NCI-H2107 treated with DMSO at 0.1 percent for 48 hours (cell line): ENCODE results near the gene GINS2.

Experiments
- DNase-seq: peaks from one replicate; lab custom pipeline; 2025; ENCODE audit not compliant: unreplicated experiment; lab: John Stamatoyannopoulos, UW

Gene GINS2

DNA sequence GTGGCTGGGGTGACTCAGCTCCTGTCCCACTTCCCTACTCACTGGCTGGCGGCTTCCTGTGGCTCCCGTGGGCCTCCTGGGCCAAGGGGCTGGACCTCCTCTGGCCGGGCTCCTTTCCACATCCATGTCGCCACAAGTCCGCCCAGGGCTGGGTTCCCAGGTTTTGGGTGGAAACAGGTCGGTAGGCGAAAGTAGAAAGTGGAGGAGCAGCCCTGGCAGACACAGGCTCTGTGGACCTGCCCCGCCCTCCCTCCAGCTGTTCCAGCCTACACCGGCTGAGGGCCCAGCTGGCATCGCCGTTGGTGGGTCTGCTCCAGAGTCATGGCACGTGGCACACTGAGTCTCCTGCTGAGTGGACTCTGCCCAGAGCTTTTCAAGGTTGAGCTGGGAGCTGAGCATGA lies 47.0 kb downstream of the GINS2 start:
- DNase-seq, result no peak

DNA sequence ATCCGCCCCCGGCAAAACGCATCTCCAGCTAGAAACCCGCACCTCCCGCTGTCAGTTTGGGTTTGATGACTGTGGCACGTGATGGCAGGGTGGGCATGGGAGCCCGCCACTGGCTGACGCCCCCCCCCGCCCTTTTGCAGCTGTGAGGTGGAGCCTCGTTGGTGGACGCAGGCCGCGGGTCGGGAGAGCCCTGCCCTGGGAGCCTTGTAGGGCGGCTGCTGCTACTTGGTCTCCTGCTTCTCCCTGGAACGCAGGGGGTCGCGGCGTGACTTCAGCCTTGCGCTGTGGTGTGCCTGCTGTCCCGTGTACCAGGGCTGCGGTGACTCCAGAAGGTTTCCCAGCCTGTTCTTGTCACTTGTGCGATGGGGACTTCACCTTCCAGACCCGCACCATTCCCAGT lies 47.4 kb downstream of the GINS2 start:
- no peak for DNase-seq

DNA sequence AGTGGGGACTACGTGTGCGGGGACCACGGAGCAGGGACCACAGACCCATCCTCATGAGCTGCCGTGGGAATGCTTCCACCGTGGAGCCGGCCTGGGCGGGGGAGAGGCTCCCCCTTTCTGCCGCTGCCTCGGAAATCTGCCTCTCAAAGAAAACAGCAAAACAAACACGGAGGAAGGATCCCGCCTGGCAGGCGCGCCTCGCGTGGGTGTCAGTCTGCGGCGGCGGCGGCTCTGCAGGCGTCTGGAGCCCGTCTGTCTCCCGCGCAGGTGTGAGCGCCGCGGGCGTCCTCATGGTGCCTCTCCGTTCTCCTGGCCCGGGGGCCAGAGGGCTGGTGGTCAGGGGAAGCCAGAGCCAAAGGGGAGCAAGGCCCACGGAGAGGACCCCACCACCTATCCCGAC lies 48.2 kb downstream of the GINS2 start:
- no peak for DNase-seq

DNA sequence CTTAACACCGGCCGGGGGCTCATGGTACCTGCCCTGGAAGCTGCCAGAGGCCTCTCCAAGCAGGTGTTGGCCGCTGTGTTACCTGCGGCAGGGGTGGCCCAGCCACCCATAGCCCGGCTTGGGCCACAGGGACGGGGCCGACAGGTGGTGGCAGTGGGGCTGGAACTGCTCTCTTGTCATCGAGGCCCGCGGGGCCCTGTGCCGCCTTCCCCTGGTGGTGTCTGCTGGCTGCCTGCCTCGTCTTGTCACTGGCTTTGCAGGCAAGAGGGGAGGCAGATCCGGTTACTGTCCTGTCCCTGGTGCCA lies 48.5 kb downstream of the GINS2 start:
- peak; percentile 49 for DNase-seq

DNA sequence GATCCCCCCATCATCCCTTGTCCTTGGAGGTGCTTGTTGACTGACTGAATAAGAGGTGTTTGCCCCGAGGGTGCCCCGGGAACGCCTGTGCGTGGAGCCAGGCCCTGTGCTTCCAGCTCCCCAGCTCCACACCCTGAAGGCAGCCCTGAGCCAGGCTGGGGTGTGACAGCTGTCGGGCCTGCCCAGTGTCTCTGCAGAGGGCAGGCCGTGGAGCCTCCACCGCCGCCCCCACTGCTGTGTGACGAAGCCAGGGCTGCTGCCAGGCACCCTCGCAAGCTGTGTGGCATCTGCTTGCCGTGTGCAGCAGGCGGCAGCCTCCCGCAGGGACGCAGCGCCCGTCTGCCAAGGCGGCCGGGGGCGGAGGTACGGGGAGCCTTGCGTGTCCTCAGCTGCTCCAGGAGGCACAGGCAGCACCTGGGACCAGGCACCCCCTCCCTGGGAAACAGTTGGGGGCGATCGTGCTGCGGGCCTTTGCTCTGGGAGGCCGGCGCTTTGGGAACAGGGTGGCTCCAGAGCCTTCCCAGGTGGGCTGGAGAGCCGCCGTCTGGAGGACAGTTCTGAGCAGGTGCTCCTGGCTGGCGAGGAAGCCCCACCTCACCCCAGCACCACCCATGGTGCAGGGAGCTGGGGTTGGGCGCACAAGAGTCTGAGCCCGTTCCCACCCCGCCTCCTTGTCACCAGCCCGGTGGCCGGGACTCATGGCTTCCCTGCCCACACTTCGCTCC lies 49.1 kb downstream of the GINS2 start:
- DNase-seq, result peak; percentile 85

DNA sequence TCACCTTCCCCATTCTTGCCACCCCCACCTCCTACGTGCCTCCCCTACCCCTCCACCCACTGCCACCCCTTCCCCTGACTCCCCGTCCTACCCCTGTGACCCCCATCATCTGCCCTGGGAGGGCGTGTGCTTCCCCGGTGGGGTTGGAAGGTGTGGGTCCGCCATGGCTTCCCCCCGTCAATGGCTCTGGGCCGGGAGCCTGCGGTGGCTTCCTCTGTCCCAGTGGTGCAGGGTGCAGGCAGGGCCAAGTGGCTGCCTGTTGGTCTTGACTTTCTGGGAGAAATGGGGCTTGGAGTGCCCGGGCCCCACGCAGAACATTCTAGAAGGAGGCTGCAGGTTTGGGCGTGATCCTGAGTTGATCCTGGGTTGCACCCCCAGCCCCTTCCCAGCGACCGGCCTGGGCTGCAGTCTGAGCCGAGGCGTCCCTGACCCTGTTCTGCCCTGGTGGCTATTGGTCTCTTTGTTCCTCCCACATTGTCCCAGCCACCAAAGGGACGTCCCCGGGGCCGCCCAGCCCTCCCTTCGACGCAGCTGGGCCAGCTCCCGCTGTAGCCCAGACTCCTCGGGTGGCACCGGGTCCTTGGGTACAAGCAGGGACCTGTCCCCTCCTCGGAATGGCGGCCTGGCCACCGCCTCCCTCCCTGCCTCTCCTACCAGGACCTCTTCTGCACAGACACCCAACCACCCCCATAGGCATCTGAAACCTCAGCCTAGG lies 49.9 kb downstream of the GINS2 start:
- no peak for DNase-seq

DNA sequence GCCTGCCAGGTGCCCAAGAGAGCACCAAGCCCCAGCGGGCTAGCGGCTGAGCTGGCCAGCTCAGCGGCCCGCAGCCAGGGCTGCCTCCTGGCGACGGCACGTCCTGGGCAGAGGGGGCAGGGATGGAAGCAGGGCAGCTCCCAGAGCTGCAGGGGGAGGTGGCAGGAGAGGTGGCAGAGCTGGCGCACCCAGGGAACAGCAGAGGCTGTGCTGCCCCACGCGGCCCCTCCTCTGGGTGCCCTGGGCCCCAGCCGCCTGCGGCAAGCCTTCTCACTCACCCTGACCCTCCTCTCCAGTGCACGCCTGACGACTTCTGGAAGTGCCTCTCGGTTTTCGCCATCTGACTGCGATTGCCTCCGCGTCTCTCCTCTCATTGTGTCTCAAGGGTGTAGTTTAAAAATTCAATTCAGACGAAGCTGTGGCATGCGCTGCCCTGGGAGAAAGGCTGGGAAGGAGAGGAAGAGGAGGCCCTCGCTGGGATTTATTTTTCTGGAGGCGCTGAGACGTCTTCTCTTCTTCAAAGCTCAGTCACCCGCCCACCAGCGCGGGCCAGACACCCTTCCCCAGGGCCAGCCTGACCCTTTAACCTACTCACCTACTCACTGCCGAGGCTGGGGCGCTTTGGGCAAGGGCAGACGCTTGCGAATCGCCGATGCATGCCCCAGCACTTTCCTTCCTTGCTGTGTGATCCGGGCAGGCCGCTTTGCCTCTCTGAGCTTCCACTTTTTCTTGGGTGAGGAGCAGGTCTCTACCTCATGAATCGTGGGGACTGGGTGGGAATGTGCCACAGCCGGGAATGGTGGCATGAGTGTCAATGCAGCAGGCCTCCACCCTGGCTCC lies 50.7 kb downstream of the GINS2 start:
- DNase-seq, result peak; percentile 44

DNA sequence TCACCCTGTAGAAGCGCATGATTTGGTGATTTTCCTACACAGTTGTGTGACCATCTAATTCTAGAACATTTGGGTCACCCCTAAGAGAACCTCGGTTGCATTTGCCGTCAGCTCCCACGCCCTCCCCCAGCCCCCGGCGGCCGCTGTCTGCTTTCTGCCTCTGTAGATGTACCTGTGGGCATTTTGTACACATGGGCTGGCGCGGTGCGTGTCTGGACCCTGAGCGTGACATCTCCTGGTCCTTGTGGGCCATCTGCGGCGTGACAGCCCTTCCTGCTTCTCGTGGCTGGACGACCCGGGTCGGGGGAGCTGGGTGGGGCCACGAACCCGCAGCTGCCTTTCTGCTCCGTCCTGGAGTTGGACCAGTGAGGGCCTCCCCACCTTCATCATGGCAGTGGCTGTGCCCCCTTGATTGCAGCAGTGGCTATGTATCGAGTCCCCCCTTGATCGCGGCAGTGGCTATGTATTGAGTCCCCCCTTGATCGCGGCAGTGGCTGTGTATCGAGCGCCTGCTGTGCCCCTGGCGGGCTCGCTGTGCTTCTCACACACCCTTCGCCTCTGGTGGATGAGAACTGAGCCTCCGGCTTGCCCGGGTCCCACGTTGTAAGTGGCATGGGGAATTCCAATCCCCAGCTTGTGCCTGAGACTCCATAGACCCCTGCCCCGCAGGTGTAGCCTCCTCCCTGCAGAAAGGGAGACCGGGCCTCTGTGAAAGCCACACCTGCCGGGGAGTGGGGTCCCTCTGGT lies 51.5 kb downstream of the GINS2 start:
- DNase-seq, result no peak

DNA sequence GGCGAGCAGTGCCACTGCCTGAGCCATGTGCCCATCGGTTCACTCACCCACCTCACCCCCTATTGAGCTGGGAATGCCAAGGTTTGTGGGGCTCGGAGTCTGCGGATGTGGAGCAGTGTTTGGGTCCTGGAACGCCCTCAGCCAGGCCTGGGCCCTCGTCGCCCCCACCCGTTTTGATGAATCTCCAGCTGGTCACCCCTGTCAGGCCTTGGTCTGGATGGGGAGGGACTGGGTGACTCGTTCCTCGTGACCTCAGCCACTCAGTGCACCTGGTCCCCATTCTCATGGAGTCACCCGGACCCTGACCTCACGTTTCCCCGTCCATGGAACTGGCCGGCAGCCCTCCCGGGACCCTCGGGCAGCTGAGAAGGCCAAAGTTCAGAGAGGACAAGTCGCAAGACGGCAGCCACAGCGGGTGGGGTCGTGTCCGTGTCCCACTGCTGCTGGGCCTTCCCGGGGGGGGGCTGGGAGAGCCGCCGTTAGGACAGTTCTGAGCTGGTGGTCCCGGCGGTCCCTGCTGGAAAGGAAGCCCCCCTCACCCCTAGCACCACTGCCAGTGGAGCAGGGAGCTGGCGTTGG lies 52.4 kb downstream of the GINS2 start:
- no peak for DNase-seq

DNA sequence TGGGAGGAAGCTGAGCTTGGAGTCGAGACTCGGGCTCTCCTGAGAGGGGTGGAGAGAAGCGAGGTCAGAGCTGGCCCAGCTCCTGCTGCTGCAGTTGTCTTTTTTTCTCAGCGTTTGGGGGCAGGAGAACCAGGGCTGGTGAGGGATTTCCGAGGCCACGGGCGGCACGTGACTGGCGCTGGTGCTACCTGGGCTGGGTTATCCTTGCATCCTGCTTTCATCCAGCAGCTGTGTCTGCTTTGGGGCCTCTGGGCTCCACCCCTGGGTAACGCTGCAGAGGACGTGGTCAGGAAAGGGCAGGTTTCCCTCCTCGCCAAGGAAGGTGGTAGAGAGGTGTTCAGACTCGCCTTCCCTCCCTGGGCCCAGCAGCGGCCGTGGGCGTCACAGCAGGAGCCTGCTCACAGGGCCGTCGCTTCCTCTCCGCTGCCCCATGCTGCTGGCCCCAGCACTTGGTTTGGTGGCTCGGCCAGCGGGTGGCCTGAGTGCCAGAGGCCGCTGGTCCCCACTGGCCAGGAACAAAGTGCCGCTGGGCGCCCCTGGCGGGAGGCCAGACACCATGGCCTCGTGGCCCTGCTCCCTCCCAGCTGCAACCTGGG lies 53.1 kb downstream of the GINS2 start:
- DNase-seq, result no peak

DNA sequence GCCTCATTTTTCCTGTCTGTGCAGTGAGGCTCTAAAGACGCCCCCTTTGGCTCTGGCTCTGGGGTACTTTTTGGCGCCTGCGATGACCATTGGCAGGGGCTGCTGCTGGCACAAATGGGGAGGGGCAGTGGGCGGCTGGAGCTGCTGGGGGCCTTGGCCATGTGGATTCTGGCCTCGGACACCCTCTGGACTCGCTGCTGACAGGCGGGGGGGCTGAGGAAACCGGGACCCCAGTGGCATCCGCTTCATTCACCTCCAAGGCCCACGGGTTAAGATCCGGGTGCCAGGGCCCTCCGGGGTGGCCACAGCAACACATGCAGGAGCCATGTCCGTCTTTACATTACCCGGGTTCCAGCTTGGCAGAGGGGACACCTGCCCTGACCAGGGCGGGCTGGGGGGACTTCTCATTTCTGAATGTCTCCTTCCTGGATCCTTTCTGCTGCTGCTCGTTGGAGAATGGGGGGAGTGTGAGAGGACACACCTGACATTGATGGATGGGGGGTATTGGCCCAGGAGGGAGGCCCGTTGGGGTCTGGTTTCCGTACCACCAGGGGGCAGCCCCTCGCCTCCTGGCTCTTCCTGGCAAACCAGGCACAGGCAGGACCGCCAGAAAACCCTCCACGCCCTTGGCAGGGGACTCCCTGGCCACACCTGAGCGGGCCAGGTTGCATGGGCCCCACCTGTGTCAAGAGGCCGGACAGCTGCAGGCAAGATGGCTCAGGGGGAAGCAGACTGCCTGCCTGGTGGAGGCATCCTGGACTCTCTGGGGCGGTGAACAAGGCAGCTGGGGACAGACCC lies 53.8 kb downstream of the GINS2 start:
- DNase-seq, result no peak

DNA sequence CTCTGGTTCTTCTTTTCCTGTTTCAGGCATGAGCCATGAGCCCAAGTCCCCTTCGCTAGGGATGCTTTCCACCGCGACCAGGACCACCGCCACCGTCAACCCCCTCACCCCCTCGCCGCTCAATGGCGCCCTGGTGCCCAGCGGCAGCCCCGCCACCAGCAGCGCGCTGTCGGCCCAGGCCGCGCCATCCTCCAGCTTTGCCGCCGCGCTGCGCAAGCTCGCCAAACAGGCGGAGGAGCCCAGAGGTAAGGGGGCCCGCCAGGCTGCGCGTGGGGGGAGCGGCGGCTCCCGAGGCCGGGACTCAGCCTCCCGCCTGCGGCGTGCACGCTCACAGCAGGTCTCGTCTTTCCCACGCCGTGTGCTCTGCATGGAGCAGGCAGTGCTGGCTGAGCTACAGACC lies 54.9 kb downstream of the GINS2 start:
- no peak for DNase-seq

DNA sequence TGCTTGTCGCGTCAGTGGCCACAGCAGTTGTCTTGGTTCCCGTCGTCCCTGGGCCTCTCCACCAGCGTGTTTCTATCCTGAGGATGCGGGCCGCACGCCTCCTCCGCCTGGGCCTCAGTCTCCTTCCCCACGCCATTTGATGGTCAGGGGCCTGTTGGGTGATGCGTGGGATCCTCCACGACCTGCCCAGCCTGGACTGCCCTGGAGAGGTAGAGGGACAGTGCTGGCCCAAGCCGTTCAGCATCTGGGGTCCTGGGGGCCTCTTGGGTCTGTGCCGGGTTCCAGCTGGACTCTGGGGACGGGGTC lies 55.4 kb downstream of the GINS2 start:
- DNase-seq, result no peak

DNA sequence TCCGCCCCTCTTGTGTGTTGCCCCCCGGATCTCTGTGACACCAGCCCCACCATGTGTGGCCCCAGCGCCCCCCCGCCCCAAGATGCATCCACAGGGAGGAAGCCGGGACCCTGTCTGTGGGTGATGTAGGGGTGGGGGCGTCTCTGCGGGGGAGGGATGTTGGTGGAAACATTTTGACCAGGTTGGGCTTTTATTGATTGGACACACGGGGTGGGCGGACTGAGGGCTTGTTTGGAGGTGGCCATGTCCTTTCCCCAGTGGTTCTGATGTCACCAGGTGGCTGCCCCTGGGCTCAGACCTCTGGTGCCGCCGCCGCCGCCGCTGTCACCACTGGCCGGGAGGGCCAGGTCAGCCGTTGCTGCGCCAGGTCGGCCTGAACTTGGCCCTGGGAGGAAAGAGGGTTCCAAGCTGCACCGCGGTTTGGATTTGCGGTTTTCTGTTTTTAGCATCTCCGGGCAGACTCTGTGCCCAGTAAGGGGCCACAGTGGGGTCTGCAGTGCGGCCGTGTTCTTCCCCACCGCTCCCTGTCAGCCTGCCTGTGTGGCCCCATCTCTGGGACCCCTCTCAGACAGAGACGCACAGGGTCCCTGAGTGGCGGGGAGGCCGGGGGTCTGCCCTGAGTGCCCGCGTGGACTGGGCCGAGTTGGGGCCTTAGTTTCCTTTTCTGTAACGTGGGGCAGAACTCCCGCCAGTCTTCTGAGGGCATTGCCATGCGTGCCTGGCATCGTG lies 55.9 kb downstream of the GINS2 start:
- DNase-seq, result no peak

DNA sequence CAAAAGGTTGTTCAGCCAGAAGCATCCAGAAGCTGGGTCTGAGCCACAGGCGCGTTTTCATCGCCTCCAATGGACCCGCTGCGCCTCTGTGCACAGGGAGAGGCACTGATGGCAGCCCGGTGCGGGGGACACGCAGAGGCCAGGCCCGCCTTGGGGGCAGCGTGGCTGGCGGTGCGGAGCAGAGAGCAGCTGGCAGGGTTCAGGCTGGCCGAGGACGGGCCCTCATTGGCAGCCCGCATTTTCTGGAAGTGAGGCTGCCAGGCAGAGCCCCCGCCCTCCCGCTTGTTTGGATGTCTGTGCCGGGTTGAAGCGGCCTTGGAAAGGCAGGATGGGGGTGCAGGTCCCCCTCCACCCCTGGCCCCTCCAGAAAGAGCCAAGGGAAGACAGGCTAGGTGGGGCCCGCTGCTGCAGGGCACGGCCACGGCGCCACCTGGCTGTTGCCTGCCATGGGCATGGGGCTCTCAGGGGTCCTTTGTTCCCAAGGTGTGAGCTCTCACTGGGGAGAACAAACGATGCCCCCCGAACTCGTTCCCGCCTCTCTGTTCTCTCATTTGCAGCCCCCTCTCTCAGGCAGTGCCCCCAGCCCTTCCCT lies 56.9 kb downstream of the GINS2 start:
- no peak for DNase-seq

DNA sequence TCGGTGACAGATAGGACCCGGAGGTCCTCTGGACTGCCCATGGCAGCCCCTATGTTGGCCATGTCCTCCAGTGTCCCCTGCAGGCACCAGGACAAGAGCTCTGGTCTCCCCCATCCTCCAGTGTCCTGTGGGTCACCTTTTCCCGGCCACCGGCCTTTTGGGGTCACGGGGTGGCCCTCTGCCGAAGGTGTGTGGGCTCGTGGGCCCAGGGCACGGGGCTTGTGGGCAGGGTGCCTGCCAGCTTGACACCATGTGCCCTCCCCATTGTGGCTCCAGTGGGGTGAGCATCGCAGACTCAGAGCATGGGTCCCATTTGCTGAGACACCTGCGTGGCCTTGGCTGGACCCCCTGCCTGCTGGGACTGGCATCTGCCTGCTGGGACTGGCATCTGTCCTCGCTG lies 57.5 kb downstream of the GINS2 start:
- no peak for DNase-seq

DNA sequence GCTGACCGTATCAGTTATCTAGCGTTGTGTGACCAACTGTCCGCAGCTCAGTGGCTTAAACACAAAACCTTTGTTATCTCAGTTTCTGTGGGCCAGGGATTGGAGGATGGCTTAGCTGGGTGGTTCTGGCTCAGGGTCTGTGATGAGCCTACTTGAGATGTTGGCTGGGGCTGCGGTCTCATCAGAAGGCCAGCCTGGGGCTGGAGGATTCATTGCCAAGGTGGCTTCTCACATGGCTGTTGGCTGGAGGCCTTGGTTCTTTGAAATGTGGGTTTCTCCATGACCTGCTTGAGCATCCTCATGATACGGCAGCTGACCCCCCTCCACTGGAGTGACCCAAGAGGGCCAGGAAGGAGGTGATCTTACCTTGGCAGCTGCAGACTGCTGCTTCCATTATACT lies 58.9 kb downstream of the GINS2 start:
- no peak for DNase-seq

DNA sequence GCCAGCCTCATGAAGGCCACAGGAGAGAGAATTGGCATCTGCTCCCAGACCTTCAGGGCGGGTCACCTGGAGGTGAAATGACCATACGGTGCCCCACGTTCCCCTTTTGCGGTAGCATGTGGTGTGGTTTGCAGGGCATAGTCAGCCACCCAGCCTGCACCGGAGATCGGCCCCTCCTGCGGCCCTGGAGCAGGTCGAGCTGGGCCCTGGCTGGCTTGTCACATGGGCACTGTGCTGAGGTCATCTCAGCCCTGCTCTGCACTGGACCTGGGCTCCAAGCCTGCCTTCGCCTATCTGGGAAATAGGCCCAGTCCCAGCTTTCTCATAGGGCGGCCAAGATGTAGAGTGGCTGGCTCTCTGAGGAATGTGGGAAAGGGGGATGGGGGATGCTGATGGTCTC lies 59.4 kb downstream of the GINS2 start:
- no peak for DNase-seq

DNA sequence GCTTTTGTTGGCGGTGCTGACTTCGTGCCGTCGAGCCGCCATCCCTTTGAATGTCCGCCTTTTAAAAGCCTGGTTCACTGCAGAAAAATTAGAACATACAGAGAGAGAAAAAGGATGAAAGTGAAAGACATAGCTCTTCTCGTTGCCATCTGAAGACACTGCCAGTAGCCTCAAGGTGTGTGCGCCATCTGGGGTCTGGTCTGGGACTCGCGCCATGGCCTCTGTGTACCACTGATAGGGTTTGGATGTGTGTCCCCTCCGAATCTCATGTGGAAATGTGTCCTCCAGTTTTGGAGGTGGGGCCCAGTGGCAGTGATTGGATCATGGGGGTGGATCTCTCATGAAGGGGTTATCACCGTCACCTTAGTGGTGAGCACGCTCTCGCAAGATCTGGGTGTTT lies 60.1 kb downstream of the GINS2 start:
- no peak for DNase-seq
